Cardiac muscle cell (in vitro differentiated cells and primary cell): ENCODE results near the gene KIAA0930. TPM values are rescaled to one million over a fixed set of nuclear protein-coding genes. Genes with fewer than 3 reads are reported as not detected.
A peak's percentile ranks its signal among the peaks of the same experiment; 100 is the strongest.
"Not testable (repeated sequence)": the region's sequence is repeated elsewhere in the genome, so short reads cannot be mapped to it uniquely, and the experiment has no call there.

Experiments used
- DNase-seq, 2 donors: peaks; one replicate each; pipeline versions ENCODE4 v3.0.0 to v3.0.0-alpha.2; 2010 to 2017; ENCODE audit warnings: low read depth in 1 of 2, low spot score in 1 of 2
- H3K27ac ChIP-seq: fragments of 200-600 bp; sonication (generic); 2 replicates; pipeline ENCODE4 v1.5.1; 2016
- H3K27me3 ChIP-seq: fragments of 200-600 bp; sonication (generic); 2 replicates; pipeline ENCODE4 v1.6.0; 2016; ENCODE audit warnings: control low read depth
- H3K36me3 ChIP-seq: fragments of 200-600 bp; sonication (generic); 2 replicates; pipeline ENCODE4 v1.5.1; 2016; ENCODE audit warnings: control low read depth
- H3K4me1 ChIP-seq: fragments of 200-600 bp; sonication (generic); 2 replicates; pipeline ENCODE4 v1.8.1; 2017; ENCODE audit warnings: low read depth, mild to moderate bottlenecking, mixed run types
- H3K4me3 ChIP-seq: fragments of 200-600 bp; sonication (generic); 2 replicates; pipeline ENCODE4 v1.5.1; 2016; ENCODE audit warnings: mild to moderate bottlenecking
- H3K9me3 ChIP-seq: fragments of 200-600 bp; sonication (generic); 2 replicates; pipeline ENCODE4 v1.5.1; 2017; ENCODE audit warnings: low read depth, mild to moderate bottlenecking, control low read depth
- CTCF ChIP-seq: IDR thresholded peaks from 2 replicates; pipeline ENCODE4 v1.5.1; 2012; ENCODE audit warnings: low read depth, mild to moderate bottlenecking, low read length
- polyA plus RNA-seq: library from polyadenylated mRNA; unstranded; fragments of >200 nt; fragmentation: Nextera tagmentation; extraction: Ambion mirVana; gene quantifications from 2 replicates; pipeline ENCODE4 v1.2.1, GENCODE V29; 2016
- total RNA-seq: library from RNA; depleted of rRNA; stranded (reverse); fragments of >200 nt; gene quantifications from 2 replicates; pipeline ENCODE4 v1.2.3, GENCODE V29; 2016

Gene KIAA0930
- total and polyA plus RNA-seq, 2 experiments from 2014 or later, result 11.8 to 12.7 TPM

- H3K9me3 ChIP-seq, result no peaks in the 10 kb centered on the region
- peaks cover 8% of the 10 kb centered on the region for H3K4me1 ChIP-seq
- no peak overlapping the region for H3K4me3 ChIP-seq
- no peak overlapping the region for H3K27ac ChIP-seq
- no peaks in the 10 kb centered on the region for H3K36me3 ChIP-seq
- DNase-seq, result no peak
- TF ChIP-seq CTCF, result no peak
- H3K27me3 ChIP-seq, result peaks cover 17% of the 10 kb centered on the region
These were observed 46.0 kb downstream of the KIAA0930 start for GRCh38 chr22:45194686-45195085.

GRCh38 chr22:45192701-45193187 lies 48.0 kb downstream of the KIAA0930 start:
- H3K27ac ChIP-seq, result no peak overlapping the region
- H3K9me3 ChIP-seq, result no peaks in the 10 kb centered on the region
- no peak for TF ChIP-seq CTCF
- peaks cover 17% of the 10 kb centered on the region for H3K27me3 ChIP-seq
- no peak overlapping the region for H3K4me3 ChIP-seq
- H3K4me1 ChIP-seq, result peaks cover 8% of the 10 kb centered on the region
- H3K36me3 ChIP-seq, result no peaks in the 10 kb centered on the region
- peak in 1 of 2 donors; percentile 47 for DNase-seq

- not testable (repeated sequence) for H3K4me3 ChIP-seq, H3K27ac ChIP-seq, H3K9me3 ChIP-seq, H3K4me1 ChIP-seq, H3K36me3 ChIP-seq, DNase-seq
- H3K27me3 ChIP-seq, result peaks cover 17% of the 10 kb centered on the region
These were observed 48.9 kb downstream of the KIAA0930 start for GRCh38 chr22:45191746-45192145.

GRCh38 chr22:45190202-45190872 lies 50.4 kb downstream of the KIAA0930 start:
- H3K36me3 ChIP-seq, result peaks cover 6% of the 10 kb centered on the region
- DNase-seq, result no peak
- H3K9me3 ChIP-seq, result no peaks in the 10 kb centered on the region
- no peak for TF ChIP-seq CTCF
- peaks cover 8% of the 10 kb centered on the region for H3K4me1 ChIP-seq
- H3K4me3 ChIP-seq, result no peak overlapping the region
- H3K27me3 ChIP-seq, result peaks cover 17% of the 10 kb centered on the region
- no peak overlapping the region for H3K27ac ChIP-seq

GRCh38 chr22:45188779-45189178 lies 51.9 kb downstream of the KIAA0930 start:
- no peak for DNase-seq
- TF ChIP-seq CTCF, result no peak
- peaks cover 11% of the 10 kb centered on the region for H3K27me3 ChIP-seq

GRCh38 chr22:45187891-45188290 lies 52.8 kb downstream of the KIAA0930 start:
- DNase-seq, result no peak
- H3K27ac ChIP-seq, result no peak overlapping the region
- H3K27me3 ChIP-seq, result peaks cover 11% of the 10 kb centered on the region
- H3K36me3 ChIP-seq, result peaks cover 20% of the 10 kb centered on the region
- no peaks in the 10 kb centered on the region for H3K9me3 ChIP-seq
- H3K4me1 ChIP-seq, result peaks cover 6% of the 10 kb centered on the region
- H3K4me3 ChIP-seq, result no peak overlapping the region
- no peak for TF ChIP-seq CTCF

More at GRCh38 chr22:45188779-45189178, 51.9 kb downstream of the KIAA0930 start:
- Histone ChIP-seq H3K4me3 (no peak overlapping the region), H3K27ac (no peak overlapping the region), H3K9me3 (no peaks in the 10 kb centered on the region), H3K36me3 (peaks cover 15% of the 10 kb centered on the region), H3K4me1 (peaks cover 8% of the 10 kb centered on the region)
